ENCODE data around the gene HOXC9. TPM values are rescaled to one million over a fixed set of nuclear protein-coding genes. Genes with fewer than 3 reads are reported as not detected.

Gene HOXC9
- total RNA-seq, 2 donors from 2014 or later = not detected

- TF ChIP-seq CTCF (IDR thresholded peaks at IDR 0.05) = no peak
Measured at GRCh38 chr12:54045868-54046521, 46.0 kb downstream of the HOXC9 start.

GRCh38 chr12:54046809-54047159 lies 46.8 kb downstream of the HOXC9 start:
- Histone ChIP-seq H3K27ac (no peak overlapping the region), H3K9me3 (no peaks in the 10 kb centered on the region), H3K4me3 (peak overlapping the region in 1 of 2 donors; percentile 3), H3K36me3 (no peaks in the 10 kb centered on the region), H3K27me3 (peaks cover 25 to 35% of the 10 kb centered on the region in 2 donors), H3K4me1 (peaks cover 0 to 11% of the 10 kb centered on the region in 2 donors)
- TF ChIP-seq CTCF (IDR thresholded peaks at IDR 0.05) = no peak
- DNase-seq (ENCODE audit: low spot score) = no peak

More at GRCh38 chr12:54045868-54046521, 46.0 kb downstream of the HOXC9 start:
- peaks cover 25 to 35% of the 10 kb centered on the region in 2 donors for H3K27me3 ChIP-seq
- H3K4me1 ChIP-seq = peaks cover 0 to 11% of the 10 kb centered on the region in 2 donors
- no peaks in the 10 kb centered on the region for H3K9me3 ChIP-seq
- H3K27ac ChIP-seq = no peak overlapping the region
- H3K36me3 ChIP-seq = no peaks in the 10 kb centered on the region
- DNase-seq (ENCODE audit: low spot score) = no peak
- H3K4me3 ChIP-seq = no peak overlapping the region

GRCh38 chr12:54047160-54047963 lies 47.4 kb downstream of the HOXC9 start:
- peaks cover 25 to 35% of the 10 kb centered on the region in 2 donors for H3K27me3 ChIP-seq

GRCh38 chr12:54047964-54048303 lies 48.0 kb downstream of the HOXC9 start:
- DNase-seq (ENCODE audit: low spot score) = no peak
- H3K27ac ChIP-seq = no peak overlapping the region
- H3K27me3 ChIP-seq = peaks cover 25 to 41% of the 10 kb centered on the region in 2 donors

More at GRCh38 chr12:54047160-54047963, 47.4 kb downstream of the HOXC9 start:
- H3K9me3 ChIP-seq = no peaks in the 10 kb centered on the region
- H3K27ac ChIP-seq = no peak overlapping the region
- peaks cover 0 to 11% of the 10 kb centered on the region in 2 donors for H3K4me1 ChIP-seq
- DNase-seq (ENCODE audit: low spot score) = no peak
- peak overlapping the region in 1 of 2 donors; percentile 3 for H3K4me3 ChIP-seq
- no peak for TF ChIP-seq CTCF (IDR thresholded peaks at IDR 0.05)
- no peaks in the 10 kb centered on the region for H3K36me3 ChIP-seq

GRCh38 chr12:54048406-54049093 lies 48.6 kb downstream of the HOXC9 start:
- Histone ChIP-seq H3K9me3 (no peaks in the 10 kb centered on the region), H3K36me3 (no peaks in the 10 kb centered on the region), H3K27ac (no peak overlapping the region), H3K27me3 (peaks cover 25 to 47% of the 10 kb centered on the region in 2 donors), H3K4me3 (no peak overlapping the region), H3K4me1 (peaks cover 0 to 18% of the 10 kb centered on the region in 2 donors)
- no peak for TF ChIP-seq CTCF (IDR thresholded peaks at IDR 0.05)
- DNase-seq (ENCODE audit: low spot score) = no peak

More at GRCh38 chr12:54047964-54048303, 48.0 kb downstream of the HOXC9 start:
- no peak for TF ChIP-seq CTCF (IDR thresholded peaks at IDR 0.05)
- Histone ChIP-seq H3K9me3 (no peaks in the 10 kb centered on the region), H3K36me3 (no peaks in the 10 kb centered on the region), H3K4me3 (no peak overlapping the region), H3K4me1 (peaks cover 0 to 13% of the 10 kb centered on the region in 2 donors)
